ENCODE results near the gene C17orf107.
A peak's percentile ranks its signal among the peaks of the same experiment; 100 is the strongest.

C17orf107 gene

GRCh38 chr17:4944163-4944553 is 44.8 kb downstream of the C17orf107 start:
- no peak overlapping the region for H3K4me3 ChIP-seq (ENCODE audit: low read depth, low read length)
- no peak for TF ChIP-seq CTCF (IDR thresholded peaks at IDR 0.05; ENCODE audit: low read depth, low read length)

- TF ChIP-seq CTCF (IDR thresholded peaks at IDR 0.05; ENCODE audit: low read depth, low read length), result no peak
These were observed 45.3 kb downstream of the C17orf107 start for GRCh38 chr17:4944554-4945175.

GRCh38 chr17:4945176-4945943 is 46.0 kb downstream of the C17orf107 start:
- peak overlapping the region; percentile 93 for H3K4me3 ChIP-seq (ENCODE audit: low read depth, low read length)
- no peak for TF ChIP-seq CTCF (IDR thresholded peaks at IDR 0.05; ENCODE audit: low read depth, low read length)

More at GRCh38 chr17:4944554-4945175, 45.3 kb downstream of the C17orf107 start:
- peak overlapping the region; percentile 93 for H3K4me3 ChIP-seq (ENCODE audit: low read depth, low read length)

GRCh38 chr17:4945944-4946280 is 46.6 kb downstream of the C17orf107 start:
- peak overlapping the region; percentile 93 for H3K4me3 ChIP-seq (ENCODE audit: low read depth, low read length)
- no peak for TF ChIP-seq CTCF (IDR thresholded peaks at IDR 0.05; ENCODE audit: low read depth, low read length)

GRCh38 chr17:4946312-4946976 is 47.1 kb downstream of the C17orf107 start:
- no peak for TF ChIP-seq CTCF (IDR thresholded peaks at IDR 0.05; ENCODE audit: low read depth, low read length)

GRCh38 chr17:4947010-4947410 is 47.7 kb downstream of the C17orf107 start:
- H3K4me3 ChIP-seq (ENCODE audit: low read depth, low read length), result peak overlapping the region; percentile 93
- TF ChIP-seq CTCF (IDR thresholded peaks at IDR 0.05; ENCODE audit: low read depth, low read length), result no peak

More at GRCh38 chr17:4946312-4946976, 47.1 kb downstream of the C17orf107 start:
- H3K4me3 ChIP-seq (ENCODE audit: low read depth, low read length), result peak overlapping the region; percentile 93

All from WI38 (cell line).